SK-N-MC (cell line): ENCODE data around the gene TAF6L.
"Not testable (repeated sequence)": the region's sequence is repeated elsewhere in the genome, so short reads cannot be mapped to it uniquely, and the experiment has no call there.

Experiments
- EZH2 ChIP-seq: fragments of 200-600 bp; sonication (generic); IDR thresholded peaks from one replicate; pipeline ENCODE4 v1.6.1; 2017; ENCODE audit warnings: antibody characterized with exemption
- FOXP2 ChIP-seq: optimal IDR thresholded peaks from 2 replicates; pipeline ENCODE3; 2011; ENCODE audit warnings: mild to moderate bottlenecking, moderate library complexity; ENCODE audit not compliant: insufficient read depth; ENCODE audit errors: extremely low read length, control extremely low read depth
- POLR2AphosphoS5 ChIP-seq: IDR thresholded peaks from 2 replicates; pipeline ENCODE4 v1.6.1; 2012; ENCODE audit warnings: mild to moderate bottlenecking, low read depth, low read length, borderline replicate concordance

- not testable (repeated sequence) for TF ChIP-seq POLR2AphosphoS5, EZH2, FOXP2
These were observed 41.1 kb upstream of the TAF6L start for GRCh38 chr11:62730076-62730475.
